ENCODE measurements around the gene VASH1.
A peak's percentile ranks its signal among the peaks of the same experiment; 100 is the strongest.

VASH1 gene

GRCh38 chr14:76742185-76742584 is 19.1 kb upstream of the VASH1 start:
- H3K36me3 ChIP-seq (replicated peaks in 1 of 2; ENCODE audit: control insufficient read depth in 2 of 2, insufficient read depth in 2 of 2, low read length in 2 of 2), result no peaks in the 10 kb centered on the region
- peak overlapping the region in 1 of 2 donors; percentile 62 for H3K4me3 ChIP-seq (ENCODE audit: low read length in 2 of 2)
- H2BK5ac ChIP-seq (ENCODE audit: low read length), result no peak overlapping the region
- no peak overlapping the region for H3K14ac ChIP-seq (ENCODE audit: low read length)
- H3K9me3 ChIP-seq (replicated peaks in 1 of 2; ENCODE audit: control insufficient read depth in 2 of 2, insufficient read depth in 1 of 2, low read depth in 1 of 2, low read length in 2 of 2), result peaks cover 5 to 8% of the 10 kb centered on the region in 2 donors
- H2AFZ ChIP-seq (ENCODE audit: low read length), result no peak overlapping the region
- no peak overlapping the region for H4K8ac ChIP-seq (ENCODE audit: low read depth, low read length)
- no peak overlapping the region for H2AK5ac ChIP-seq (ENCODE audit: low read depth, low read length)
- H3K23ac ChIP-seq (ENCODE audit: low read depth, low read length, poor library complexity), result no peak overlapping the region
- H3K4ac ChIP-seq (ENCODE audit: low read length), result no peak overlapping the region
- H3K4me2 ChIP-seq (ENCODE audit: insufficient read depth, low read length, poor library complexity, severe bottlenecking), result no peak overlapping the region
- no peak overlapping the region for H3K18ac ChIP-seq (ENCODE audit: low read length)
- no peaks in the 10 kb centered on the region for H3K27me3 ChIP-seq (ENCODE audit: control insufficient read depth in 3 of 3, insufficient read depth in 3 of 3, low read depth in 1 of 3, low read length in 3 of 3)
- no peak overlapping the region for H2BK12ac ChIP-seq (ENCODE audit: low read length)
- no peak overlapping the region for H3K27ac ChIP-seq (replicated peaks; ENCODE audit: low read length)
- no peak overlapping the region for H4K91ac ChIP-seq (ENCODE audit: low read depth, low read length, poor library complexity)
- no peak overlapping the region for H2BK120ac ChIP-seq (ENCODE audit: low read depth, low read length)
- no peak overlapping the region for H3K9ac ChIP-seq (ENCODE audit: low read depth, low read length, poor library complexity)
- no peaks in the 10 kb centered on the region for H3K4me1 ChIP-seq (ENCODE audit: control insufficient read depth in 2 of 2, insufficient read depth in 1 of 2, low read depth in 1 of 2, low read length in 2 of 2)
- H2BK15ac ChIP-seq (ENCODE audit: low read length), result no peak overlapping the region
- no peaks in the 10 kb centered on the region for H3K79me1 ChIP-seq (ENCODE audit: low read depth, low read length)
- no peak for DNase-seq (ENCODE audit: low spot score)
- WGBS, 2 donors (ENCODE audit: extremely low coverage in 2 of 2, insufficient read length in 2 of 2, insufficient replicate concordance in 1 of 2), result no CpG with 5 or more reads among the region's 6 CpGs

- Histone ChIP-seq H2BK120ac (ENCODE audit: low read depth, low read length) (no peak overlapping the region), H3K4me3 (ENCODE audit: low read length in 2 of 2) (no peak overlapping the region)
Observed at GRCh38 chr14:76742966-76743365, 18.3 kb upstream of the VASH1 start.

GRCh38 chr14:76752744-76753143 is 8.5 kb upstream of the VASH1 start:
- DNase-seq (ENCODE audit: low spot score), result no peak
- H4K91ac ChIP-seq (ENCODE audit: low read depth, low read length, poor library complexity), result no peak overlapping the region
- H2BK5ac ChIP-seq (ENCODE audit: low read length), result no peak overlapping the region
- H2BK15ac ChIP-seq (ENCODE audit: low read length), result no peak overlapping the region
- H3K4me2 ChIP-seq (ENCODE audit: insufficient read depth, low read length, poor library complexity, severe bottlenecking), result no peak overlapping the region
- peaks cover 0 to 2% of the 10 kb centered on the region in 2 donors for H3K4me1 ChIP-seq (ENCODE audit: control insufficient read depth in 2 of 2, insufficient read depth in 1 of 2, low read depth in 1 of 2, low read length in 2 of 2)
- H3K36me3 ChIP-seq (replicated peaks in 1 of 2; ENCODE audit: control insufficient read depth in 2 of 2, insufficient read depth in 2 of 2, low read length in 2 of 2), result no peaks in the 10 kb centered on the region
- no peak overlapping the region for H3K4ac ChIP-seq (ENCODE audit: low read length)
- no peaks in the 10 kb centered on the region for H3K79me1 ChIP-seq (ENCODE audit: low read depth, low read length)
- no peak overlapping the region for H3K23ac ChIP-seq (ENCODE audit: low read depth, low read length, poor library complexity)
- no peaks in the 10 kb centered on the region for H3K27me3 ChIP-seq (ENCODE audit: control insufficient read depth in 3 of 3, insufficient read depth in 3 of 3, low read depth in 1 of 3, low read length in 3 of 3)
- no peak overlapping the region for H3K4me3 ChIP-seq (ENCODE audit: low read length in 2 of 2)
- no peak overlapping the region for H2BK120ac ChIP-seq (ENCODE audit: low read depth, low read length)
- no peak overlapping the region for H3K14ac ChIP-seq (ENCODE audit: low read length)
- H4K8ac ChIP-seq (ENCODE audit: low read depth, low read length), result no peak overlapping the region
- no peak overlapping the region for H2AK5ac ChIP-seq (ENCODE audit: low read depth, low read length)
- H2AFZ ChIP-seq (ENCODE audit: low read length), result no peak overlapping the region
- no peak overlapping the region for H2BK12ac ChIP-seq (ENCODE audit: low read length)
- WGBS, 2 donors (ENCODE audit: extremely low coverage in 2 of 2, insufficient read length in 2 of 2, insufficient replicate concordance in 1 of 2), result no CpG with 5 or more reads among the region's 6 CpGs
- no peak overlapping the region for H3K27ac ChIP-seq (replicated peaks; ENCODE audit: low read length)
- no peak overlapping the region for H3K9ac ChIP-seq (ENCODE audit: low read depth, low read length, poor library complexity)
- no peak overlapping the region for H3K18ac ChIP-seq (ENCODE audit: low read length)
- H3K9me3 ChIP-seq (replicated peaks in 1 of 2; ENCODE audit: control insufficient read depth in 2 of 2, insufficient read depth in 1 of 2, low read depth in 1 of 2, low read length in 2 of 2), result no peaks in the 10 kb centered on the region

More at GRCh38 chr14:76742966-76743365, 18.3 kb upstream of the VASH1 start:
- Histone ChIP-seq H3K4me1 (ENCODE audit: control insufficient read depth in 2 of 2, insufficient read depth in 1 of 2, low read depth in 1 of 2, low read length in 2 of 2) (no peaks in the 10 kb centered on the region), H3K9ac (ENCODE audit: low read depth, low read length, poor library complexity) (no peak overlapping the region), H2BK5ac (ENCODE audit: low read length) (no peak overlapping the region), H3K18ac (ENCODE audit: low read length) (no peak overlapping the region), H3K4ac (ENCODE audit: low read length) (no peak overlapping the region), H2BK12ac (ENCODE audit: low read length) (no peak overlapping the region), H3K27me3 (ENCODE audit: control insufficient read depth in 3 of 3, insufficient read depth in 3 of 3, low read depth in 1 of 3, low read length in 3 of 3) (no peaks in the 10 kb centered on the region), H3K27ac (replicated peaks; ENCODE audit: low read length) (no peak overlapping the region), H3K79me1 (ENCODE audit: low read depth, low read length) (no peaks in the 10 kb centered on the region), H3K36me3 (replicated peaks in 1 of 2; ENCODE audit: control insufficient read depth in 2 of 2, insufficient read depth in 2 of 2, low read length in 2 of 2) (no peaks in the 10 kb centered on the region), H4K91ac (ENCODE audit: low read depth, low read length, poor library complexity) (no peak overlapping the region), H3K4me2 (ENCODE audit: insufficient read depth, low read length, poor library complexity, severe bottlenecking) (no peak overlapping the region), H3K14ac (ENCODE audit: low read length) (no peak overlapping the region), H2BK15ac (ENCODE audit: low read length) (no peak overlapping the region), H3K9me3 (replicated peaks in 1 of 2; ENCODE audit: control insufficient read depth in 2 of 2, insufficient read depth in 1 of 2, low read depth in 1 of 2, low read length in 2 of 2) (peaks cover 5 to 8% of the 10 kb centered on the region in 2 donors), H3K23ac (ENCODE audit: low read depth, low read length, poor library complexity) (no peak overlapping the region), H2AK5ac (ENCODE audit: low read depth, low read length) (no peak overlapping the region), H2AFZ (ENCODE audit: low read length) (no peak overlapping the region), H4K8ac (ENCODE audit: low read depth, low read length) (no peak overlapping the region)
- no CpG with 5 or more reads among the region's 7 CpGs for WGBS, 2 donors (ENCODE audit: extremely low coverage in 2 of 2, insufficient read length in 2 of 2, insufficient replicate concordance in 1 of 2)
- DNase-seq (ENCODE audit: low spot score), result no peak

GRCh38 chr14:76753541-76754198 is 7.6 kb upstream of the VASH1 start:
- Histone ChIP-seq H3K4me2 (ENCODE audit: insufficient read depth, low read length, poor library complexity, severe bottlenecking) (no peak overlapping the region), H3K23ac (ENCODE audit: low read depth, low read length, poor library complexity) (no peak overlapping the region), H2AK5ac (ENCODE audit: low read depth, low read length) (no peak overlapping the region), H2BK5ac (ENCODE audit: low read length) (no peak overlapping the region), H3K4me1 (ENCODE audit: control insufficient read depth in 2 of 2, insufficient read depth in 1 of 2, low read depth in 1 of 2, low read length in 2 of 2) (peaks cover 0 to 2% of the 10 kb centered on the region in 2 donors), H2AFZ (ENCODE audit: low read length) (no peak overlapping the region), H3K27me3 (ENCODE audit: control insufficient read depth in 3 of 3, insufficient read depth in 3 of 3, low read depth in 1 of 3, low read length in 3 of 3) (no peaks in the 10 kb centered on the region), H3K9me3 (replicated peaks in 1 of 2; ENCODE audit: control insufficient read depth in 2 of 2, insufficient read depth in 1 of 2, low read depth in 1 of 2, low read length in 2 of 2) (no peaks in the 10 kb centered on the region), H3K14ac (ENCODE audit: low read length) (no peak overlapping the region), H3K4ac (ENCODE audit: low read length) (no peak overlapping the region), H3K79me1 (ENCODE audit: low read depth, low read length) (no peaks in the 10 kb centered on the region), H2BK15ac (ENCODE audit: low read length) (no peak overlapping the region), H2BK120ac (ENCODE audit: low read depth, low read length) (no peak overlapping the region), H3K18ac (ENCODE audit: low read length) (no peak overlapping the region), H3K9ac (ENCODE audit: low read depth, low read length, poor library complexity) (no peak overlapping the region), H3K27ac (replicated peaks; ENCODE audit: low read length) (no peak overlapping the region), H4K8ac (ENCODE audit: low read depth, low read length) (no peak overlapping the region), H4K91ac (ENCODE audit: low read depth, low read length, poor library complexity) (no peak overlapping the region), H3K4me3 (ENCODE audit: low read length in 2 of 2) (no peak overlapping the region), H3K36me3 (replicated peaks in 1 of 2; ENCODE audit: control insufficient read depth in 2 of 2, insufficient read depth in 2 of 2, low read length in 2 of 2) (no peaks in the 10 kb centered on the region), H2BK12ac (ENCODE audit: low read length) (no peak overlapping the region)
- no peak for DNase-seq (ENCODE audit: low spot score)
- no CpG with 5 or more reads among the region's 7 CpGs for WGBS, 2 donors (ENCODE audit: extremely low coverage in 2 of 2, insufficient read length in 2 of 2, insufficient replicate concordance in 1 of 2)
